ENCODE data around the gene NKG7. TPM values are rescaled to one million over a fixed set of nuclear protein-coding genes. Genes with fewer than 3 reads are reported as not detected.
A peak's percentile ranks its signal among the peaks of the same experiment; 100 is the strongest.

Gene NKG7
- total and polyA plus RNA-seq, 4 donors: 2.0 to 13.6 (median 5.7) TPM

DNA sequence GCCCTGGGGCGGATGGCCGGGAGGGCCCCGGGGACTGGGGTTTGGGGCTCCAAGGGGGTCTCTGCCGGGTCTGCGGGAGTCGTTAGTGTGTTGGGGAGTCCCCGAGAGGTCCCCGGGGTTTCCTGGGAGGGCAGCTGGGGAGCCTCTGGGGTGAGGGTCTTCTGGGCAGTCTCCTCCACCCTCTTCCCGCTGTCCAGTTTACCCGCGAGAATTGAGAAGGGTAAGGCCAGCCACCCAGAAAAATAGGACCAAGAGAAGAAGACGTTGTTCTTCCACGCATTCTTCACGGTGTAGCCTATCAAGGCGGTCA, 5.2 kb downstream of the NKG7 start:
- Histone ChIP-seq H3K36me3 (ENCODE audit: control insufficient read depth in 4 of 4, insufficient read depth in 3 of 4, low read depth in 1 of 4, low read length in 3 of 4) (no peaks in the 10 kb centered on the region), H3K27ac (ENCODE audit: low read depth in 1 of 2, low read length in 2 of 2) (peak overlapping the region; percentile 98 to 99), H3K9me3 (ENCODE audit: control insufficient read depth in 4 of 4, low read length in 3 of 4) (no peaks in the 10 kb centered on the region), H3K27me3 (ENCODE audit: control insufficient read depth in 4 of 4, insufficient read depth in 4 of 4, low read length in 3 of 4) (no peaks in the 10 kb centered on the region), H3K9ac (ENCODE audit: low read depth in 1 of 2, low read length in 2 of 2) (peak overlapping the region; percentile 86 to 98), H3K4me1 (ENCODE audit: control insufficient read depth in 4 of 4, insufficient read depth in 4 of 4, low read length in 3 of 4) (peaks cover 2 to 45% (median 29%) of the 10 kb centered on the region in 4 donors), H3K4me3 (ENCODE audit: low read depth in 1 of 3, low read length in 3 of 3) (peak overlapping the region; percentile 70 to 82 (median 71))
- WGBS: under 1% methylated on average over 15 of the region's 15 CpGs
- TF ChIP-seq GABPA (IDR thresholded peaks at IDR 0.05 in 1 of 2, conservative IDR thresholded peaks at IDR 0.05 in 1 of 2) (no peak), SP1 (IDR thresholded peaks at IDR 0.05) (no peak), NR2F2 (IDR thresholded peaks at IDR 0.05) (peak; percentile 9), FOXA2 (IDR thresholded peaks at IDR 0.05) (no peak)
- TF ChIP-seq, protein P1, sequence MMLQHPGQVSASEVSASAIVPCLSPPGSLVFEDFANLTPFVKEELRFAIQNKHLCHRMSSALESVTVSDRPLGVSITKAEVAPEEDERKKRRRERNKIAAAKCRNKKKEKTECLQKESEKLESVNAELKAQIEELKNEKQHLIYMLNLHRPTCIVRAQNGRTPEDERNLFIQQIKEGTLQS (IDR thresholded peaks at IDR 0.05): no peak
- DNase-seq (ENCODE audit: low spot score): peak; percentile 47

DNA sequence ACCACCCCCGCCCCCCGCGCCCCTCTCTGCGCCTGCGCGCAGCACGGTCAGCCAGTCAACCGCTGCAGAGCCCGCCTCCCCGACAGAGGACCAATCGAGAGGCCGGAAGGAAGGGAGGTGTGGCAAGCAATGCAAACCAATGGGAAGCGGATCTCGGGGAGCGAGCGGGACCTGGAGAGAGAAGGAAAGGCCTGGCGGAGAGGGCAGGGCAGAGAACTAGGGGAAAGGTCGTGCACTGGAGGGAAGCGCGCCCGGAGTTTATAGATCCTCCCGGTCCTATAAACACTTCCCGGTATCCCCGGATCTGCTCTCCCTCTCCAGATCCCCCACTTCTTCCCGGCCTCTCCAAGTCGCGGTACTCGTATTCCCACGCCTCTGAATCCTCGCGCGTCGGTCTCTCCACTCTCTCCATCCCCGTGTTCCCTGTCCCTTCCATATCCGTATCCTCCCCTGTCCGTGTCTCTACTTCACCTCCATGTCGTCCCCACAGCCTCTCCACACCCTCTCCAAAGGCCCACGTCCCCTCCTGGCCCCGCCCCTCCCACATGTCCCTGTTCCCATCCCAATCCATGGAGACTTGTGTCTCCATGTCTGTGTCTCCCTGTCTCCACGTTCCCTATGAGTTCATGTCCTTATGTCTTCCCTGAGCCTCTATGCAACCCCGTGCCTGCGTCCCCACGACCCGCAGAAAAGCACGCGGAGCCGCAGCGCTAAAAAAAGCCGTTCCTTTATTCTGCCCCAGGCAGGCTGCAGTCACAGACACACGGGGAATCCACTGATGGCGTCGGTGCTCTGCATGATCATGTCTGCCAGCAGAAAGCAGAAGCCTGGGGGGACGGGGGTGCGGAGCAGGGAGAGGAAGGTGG, 5.8 kb downstream of the NKG7 start:
- no peak for TF ChIP-seq NR2F2 (IDR thresholded peaks at IDR 0.05)
- TF ChIP-seq JUND (IDR thresholded peaks at IDR 0.05): peak in 1 of 2 donors; percentile 33
- peak in 1 of 2 donors; percentile 13 for TF ChIP-seq RAD21 (IDR thresholded peaks at IDR 0.05)
- TF ChIP-seq YY1 (IDR thresholded peaks at IDR 0.05): peak; percentile 69
- TF ChIP-seq HNF4A (conservative IDR thresholded peaks at IDR 0.05): peak in 1 of 2 donors; percentile 31
- no peak for TF ChIP-seq FOXA2 (IDR thresholded peaks at IDR 0.05)
- TF ChIP-seq RXRA (IDR thresholded peaks at IDR 0.05): peak; percentile 90
- TF ChIP-seq, protein P2, sequence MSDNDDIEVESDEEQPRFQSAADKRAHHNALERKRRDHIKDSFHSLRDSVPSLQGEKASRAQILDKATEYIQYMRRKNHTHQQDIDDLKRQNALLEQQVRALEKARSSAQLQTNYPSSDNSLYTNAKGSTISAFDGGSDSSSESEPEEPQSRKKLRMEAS (IDR thresholded peaks at IDR 0.05): no peak
- TF ChIP-seq FOXA1 (IDR thresholded peaks at IDR 0.05): no peak
- TF ChIP-seq, protein P1 (IDR thresholded peaks at IDR 0.05): no peak
- TF ChIP-seq, protein P3, sequence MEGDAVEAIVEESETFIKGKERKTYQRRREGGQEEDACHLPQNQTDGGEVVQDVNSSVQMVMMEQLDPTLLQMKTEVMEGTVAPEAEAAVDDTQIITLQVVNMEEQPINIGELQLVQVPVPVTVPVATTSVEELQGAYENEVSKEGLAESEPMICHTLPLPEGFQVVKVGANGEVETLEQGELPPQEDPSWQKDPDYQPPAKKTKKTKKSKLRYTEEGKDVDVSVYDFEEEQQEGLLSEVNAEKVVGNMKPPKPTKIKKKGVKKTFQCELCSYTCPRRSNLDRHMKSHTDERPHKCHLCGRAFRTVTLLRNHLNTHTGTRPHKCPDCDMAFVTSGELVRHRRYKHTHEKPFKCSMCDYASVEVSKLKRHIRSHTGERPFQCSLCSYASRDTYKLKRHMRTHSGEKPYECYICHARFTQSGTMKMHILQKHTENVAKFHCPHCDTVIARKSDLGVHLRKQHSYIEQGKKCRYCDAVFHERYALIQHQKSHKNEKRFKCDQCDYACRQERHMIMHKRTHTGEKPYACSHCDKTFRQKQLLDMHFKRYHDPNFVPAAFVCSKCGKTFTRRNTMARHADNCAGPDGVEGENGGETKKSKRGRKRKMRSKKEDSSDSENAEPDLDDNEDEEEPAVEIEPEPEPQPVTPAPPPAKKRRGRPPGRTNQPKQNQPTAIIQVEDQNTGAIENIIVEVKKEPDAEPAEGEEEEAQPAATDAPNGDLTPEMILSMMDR (IDR thresholded peaks at IDR 0.05; ENCODE audit: low read depth, low read length, missing input control): no peak
- no peak for TF ChIP-seq HNF4G (IDR thresholded peaks at IDR 0.05)
- peak in 1 of 2 donors; percentile 29 for TF ChIP-seq EGR1 (IDR thresholded peaks at IDR 0.05; ENCODE audit: low read depth in 2 of 2)
- peak; percentile 95 for TF ChIP-seq SP1 (IDR thresholded peaks at IDR 0.05)
- TF ChIP-seq, protein P4, sequence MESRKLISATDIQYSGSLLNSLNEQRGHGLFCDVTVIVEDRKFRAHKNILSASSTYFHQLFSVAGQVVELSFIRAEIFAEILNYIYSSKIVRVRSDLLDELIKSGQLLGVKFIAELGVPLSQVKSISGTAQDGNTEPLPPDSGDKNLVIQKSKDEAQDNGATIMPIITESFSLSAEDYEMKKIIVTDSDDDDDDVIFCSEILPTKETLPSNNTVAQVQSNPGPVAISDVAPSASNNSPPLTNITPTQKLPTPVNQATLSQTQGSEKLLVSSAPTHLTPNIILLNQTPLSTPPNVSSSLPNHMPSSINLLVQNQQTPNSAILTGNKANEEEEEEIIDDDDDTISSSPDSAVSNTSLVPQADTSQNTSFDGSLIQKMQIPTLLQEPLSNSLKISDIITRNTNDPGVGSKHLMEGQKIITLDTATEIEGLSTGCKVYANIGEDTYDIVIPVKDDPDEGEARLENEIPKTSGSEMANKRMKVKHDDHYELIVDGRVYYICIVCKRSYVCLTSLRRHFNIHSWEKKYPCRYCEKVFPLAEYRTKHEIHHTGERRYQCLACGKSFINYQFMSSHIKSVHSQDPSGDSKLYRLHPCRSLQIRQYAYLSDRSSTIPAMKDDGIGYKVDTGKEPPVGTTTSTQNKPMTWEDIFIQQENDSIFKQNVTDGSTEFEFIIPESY (IDR thresholded peaks at IDR 0.05): peak; percentile 86
- TF ChIP-seq, protein P5, sequence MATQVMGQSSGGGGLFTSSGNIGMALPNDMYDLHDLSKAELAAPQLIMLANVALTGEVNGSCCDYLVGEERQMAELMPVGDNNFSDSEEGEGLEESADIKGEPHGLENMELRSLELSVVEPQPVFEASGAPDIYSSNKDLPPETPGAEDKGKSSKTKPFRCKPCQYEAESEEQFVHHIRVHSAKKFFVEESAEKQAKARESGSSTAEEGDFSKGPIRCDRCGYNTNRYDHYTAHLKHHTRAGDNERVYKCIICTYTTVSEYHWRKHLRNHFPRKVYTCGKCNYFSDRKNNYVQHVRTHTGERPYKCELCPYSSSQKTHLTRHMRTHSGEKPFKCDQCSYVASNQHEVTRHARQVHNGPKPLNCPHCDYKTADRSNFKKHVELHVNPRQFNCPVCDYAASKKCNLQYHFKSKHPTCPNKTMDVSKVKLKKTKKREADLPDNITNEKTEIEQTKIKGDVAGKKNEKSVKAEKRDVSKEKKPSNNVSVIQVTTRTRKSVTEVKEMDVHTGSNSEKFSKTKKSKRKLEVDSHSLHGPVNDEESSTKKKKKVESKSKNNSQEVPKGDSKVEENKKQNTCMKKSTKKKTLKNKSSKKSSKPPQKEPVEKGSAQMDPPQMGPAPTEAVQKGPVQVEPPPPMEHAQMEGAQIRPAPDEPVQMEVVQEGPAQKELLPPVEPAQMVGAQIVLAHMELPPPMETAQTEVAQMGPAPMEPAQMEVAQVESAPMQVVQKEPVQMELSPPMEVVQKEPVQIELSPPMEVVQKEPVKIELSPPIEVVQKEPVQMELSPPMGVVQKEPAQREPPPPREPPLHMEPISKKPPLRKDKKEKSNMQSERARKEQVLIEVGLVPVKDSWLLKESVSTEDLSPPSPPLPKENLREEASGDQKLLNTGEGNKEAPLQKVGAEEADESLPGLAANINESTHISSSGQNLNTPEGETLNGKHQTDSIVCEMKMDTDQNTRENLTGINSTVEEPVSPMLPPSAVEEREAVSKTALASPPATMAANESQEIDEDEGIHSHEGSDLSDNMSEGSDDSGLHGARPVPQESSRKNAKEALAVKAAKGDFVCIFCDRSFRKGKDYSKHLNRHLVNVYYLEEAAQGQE (IDR thresholded peaks at IDR 0.05): peak; percentile 83
- TF ChIP-seq GABPA (IDR thresholded peaks at IDR 0.05 in 1 of 2, conservative IDR thresholded peaks at IDR 0.05 in 1 of 2): peak; percentile 30 to 71
- TF ChIP-seq TAF1 (conservative IDR thresholded peaks at IDR 0.05): peak; percentile 14
- no peaks in the 10 kb centered on the region for H3K36me3 ChIP-seq (ENCODE audit: control insufficient read depth in 4 of 4, insufficient read depth in 3 of 4, low read depth in 1 of 4, low read length in 3 of 4)
- no peaks in the 10 kb centered on the region for H3K9me3 ChIP-seq (ENCODE audit: control insufficient read depth in 4 of 4, low read length in 3 of 4)
- H3K4me3 ChIP-seq (ENCODE audit: low read depth in 1 of 3, low read length in 3 of 3): peak overlapping the region; percentile 70 to 98 (median 71)
- H3K27me3 ChIP-seq (ENCODE audit: control insufficient read depth in 4 of 4, insufficient read depth in 4 of 4, low read length in 3 of 4): no peaks in the 10 kb centered on the region
- DNase-seq (ENCODE audit: low spot score): peak; percentile 97
- peak overlapping the region; percentile 86 to 98 for H3K9ac ChIP-seq (ENCODE audit: low read depth in 1 of 2, low read length in 2 of 2)
- under 1% methylated on average over 54 of the region's 54 CpGs for WGBS
- peaks cover 2 to 50% (median 28%) of the 10 kb centered on the region in 4 donors for H3K4me1 ChIP-seq (ENCODE audit: control insufficient read depth in 4 of 4, insufficient read depth in 4 of 4, low read length in 3 of 4)
- H3K27ac ChIP-seq (ENCODE audit: low read depth in 1 of 2, low read length in 2 of 2): peak overlapping the region; percentile 98 to 99
